ENCODE results near the gene WDR62.

WDR62 gene

DNA sequence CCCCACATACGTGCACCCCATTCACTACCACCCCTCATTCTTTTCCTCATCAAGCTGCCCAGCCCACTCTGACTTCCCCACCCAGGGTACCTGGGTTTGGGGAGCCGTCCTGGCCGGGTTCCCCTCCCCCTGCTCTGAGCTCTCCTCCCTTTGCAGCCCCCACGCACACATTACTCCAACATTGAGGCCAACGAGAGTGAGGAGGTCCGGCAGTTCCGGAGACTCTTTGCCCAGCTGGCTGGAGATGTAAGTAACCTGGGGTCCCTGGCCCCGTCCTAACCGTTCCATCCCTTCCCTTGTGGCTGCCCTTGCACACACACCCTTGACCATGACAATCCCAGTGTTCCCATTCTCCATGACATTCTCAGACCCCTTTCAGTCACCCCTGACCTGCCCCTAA, 87.8 kb downstream of the WDR62 start:
- no peak for DNase-seq

DNA sequence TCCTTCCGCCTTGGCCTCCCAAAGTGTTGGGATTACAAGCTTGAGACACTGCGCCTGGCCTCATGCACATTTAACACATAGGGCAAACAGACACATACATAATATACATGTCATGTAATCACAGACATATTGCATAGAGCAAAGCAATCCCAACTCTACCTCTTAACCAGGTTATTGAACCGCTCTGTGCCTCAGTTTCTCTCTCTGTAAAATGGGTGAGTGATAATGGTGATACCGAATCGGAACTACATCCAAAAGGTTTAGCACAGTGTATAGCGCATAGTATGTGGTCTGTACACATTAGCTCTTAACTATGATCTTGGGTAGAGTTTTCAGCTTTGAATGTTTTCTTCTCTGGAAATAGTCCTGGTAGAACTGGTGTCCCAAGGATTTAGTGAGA, 89.9 kb downstream of the WDR62 start:
- no peak for DNase-seq

DNA sequence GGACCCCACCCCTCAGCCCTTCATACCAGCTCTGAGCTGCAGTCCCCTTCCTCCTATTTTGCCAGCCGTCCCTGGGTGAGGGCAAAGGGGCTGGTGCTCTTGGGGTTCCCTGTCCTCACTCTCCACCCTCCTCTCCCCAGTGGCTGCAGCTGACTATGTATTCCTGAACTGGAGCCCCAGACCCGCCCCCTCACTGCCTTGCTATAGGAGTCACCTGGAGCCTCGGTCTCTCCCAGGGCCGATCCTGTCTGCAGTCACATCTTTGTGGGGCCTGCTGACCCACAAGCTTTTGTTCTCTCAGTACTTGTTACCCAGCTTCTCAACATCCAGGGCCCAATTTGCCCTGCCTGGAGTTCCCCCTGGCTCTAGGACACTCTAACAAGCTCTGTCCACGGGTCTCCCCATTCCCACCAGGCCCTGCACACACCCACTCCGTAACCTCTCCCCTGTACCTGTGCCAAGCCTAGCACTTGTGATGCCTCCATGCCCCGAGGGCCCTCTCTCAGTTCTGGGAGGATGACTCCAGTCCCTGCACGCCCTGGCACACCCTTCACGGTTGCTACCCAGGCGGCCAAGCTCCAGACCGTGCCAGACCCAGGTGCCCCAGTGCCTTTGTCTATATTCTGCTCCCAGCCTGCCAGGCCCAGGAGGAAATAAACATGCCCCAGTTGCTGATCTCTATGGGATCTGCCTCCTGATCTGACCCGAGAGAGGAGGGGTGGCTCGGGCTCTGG, 95.1 kb downstream of the WDR62 start:
- no peak for DNase-seq

DNA sequence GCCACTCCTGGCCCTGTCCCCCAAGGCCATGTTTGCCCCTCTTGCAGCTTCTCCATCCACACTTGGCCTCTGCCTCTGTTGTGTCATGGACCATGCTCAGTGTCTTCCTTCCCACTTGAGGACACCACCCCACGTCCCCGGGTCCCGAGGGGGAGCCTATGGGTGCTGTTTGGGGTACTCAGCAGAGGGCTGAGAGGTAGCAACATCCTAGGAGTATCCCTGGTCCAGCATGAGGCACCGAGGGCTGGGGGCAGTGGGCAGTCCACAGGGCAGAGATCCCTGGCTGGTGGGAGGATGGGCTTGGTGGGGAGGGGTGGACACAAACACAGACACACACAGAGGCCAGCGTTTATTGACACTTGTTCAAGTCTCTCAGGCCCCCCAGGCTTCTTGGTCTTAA, 95.9 kb downstream of the WDR62 start:
- DNase-seq: no peak

DNA sequence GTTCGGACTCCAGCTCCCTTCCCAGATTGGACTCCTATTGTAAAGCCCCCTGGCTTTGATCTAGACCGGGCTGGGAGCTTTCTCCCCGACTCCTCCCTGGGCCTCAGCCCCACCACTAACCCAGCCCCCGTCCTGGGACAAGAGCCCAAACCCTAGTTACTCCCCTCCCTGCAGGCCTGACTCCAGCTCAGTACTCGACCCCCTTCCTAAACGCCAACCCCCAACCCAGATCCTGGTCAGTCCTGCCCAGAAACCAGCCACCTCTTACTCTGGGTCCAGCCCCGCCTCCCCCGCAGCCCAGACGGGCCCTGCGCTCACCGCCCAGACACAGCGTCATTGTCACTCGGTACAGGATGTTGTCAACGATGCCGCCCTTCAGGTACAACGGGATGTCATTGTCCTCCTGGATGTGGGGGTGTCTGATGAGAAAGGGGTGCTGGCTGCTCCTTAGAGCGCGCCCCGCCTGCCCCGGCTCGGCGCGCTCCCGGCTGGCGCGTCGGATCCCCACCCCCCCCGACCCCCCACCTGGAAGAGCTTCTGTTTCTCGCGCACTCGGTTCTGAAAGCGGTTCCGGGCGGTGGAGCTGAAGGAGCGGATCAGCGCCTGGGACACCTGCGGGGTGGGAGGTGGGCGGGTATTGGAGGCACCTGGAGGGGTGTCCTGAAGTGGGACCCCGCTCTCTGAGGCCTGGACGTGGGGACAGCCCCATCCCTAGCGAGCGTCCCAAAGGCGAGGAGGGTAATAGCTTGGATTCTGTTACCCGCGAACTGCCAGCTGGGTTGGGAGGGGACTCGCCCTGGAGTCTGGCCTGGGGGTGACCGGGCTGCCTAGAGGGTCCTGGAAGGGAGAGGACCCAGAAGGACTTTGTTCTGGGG, 96.7 kb downstream of the WDR62 start:
- no peak for DNase-seq

DNA sequence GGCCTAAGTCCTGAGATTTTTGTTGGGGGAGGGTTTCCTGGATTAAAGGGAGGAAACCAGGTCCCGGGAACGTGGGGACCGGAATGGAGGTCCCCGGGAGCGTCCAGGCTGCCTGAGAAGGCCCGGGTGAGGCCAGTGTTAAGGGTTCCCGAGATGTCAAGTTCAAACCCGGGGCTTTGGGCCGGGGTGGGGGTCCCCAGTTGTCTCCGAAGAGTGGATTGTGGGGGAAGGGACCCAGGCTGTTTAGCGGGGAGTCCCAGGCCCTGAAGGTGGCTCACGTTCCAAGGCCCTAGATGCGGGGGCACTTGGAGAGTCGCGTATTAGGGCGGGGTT, 97.3 kb downstream of the WDR62 start:
- no peak for DNase-seq

DNA sequence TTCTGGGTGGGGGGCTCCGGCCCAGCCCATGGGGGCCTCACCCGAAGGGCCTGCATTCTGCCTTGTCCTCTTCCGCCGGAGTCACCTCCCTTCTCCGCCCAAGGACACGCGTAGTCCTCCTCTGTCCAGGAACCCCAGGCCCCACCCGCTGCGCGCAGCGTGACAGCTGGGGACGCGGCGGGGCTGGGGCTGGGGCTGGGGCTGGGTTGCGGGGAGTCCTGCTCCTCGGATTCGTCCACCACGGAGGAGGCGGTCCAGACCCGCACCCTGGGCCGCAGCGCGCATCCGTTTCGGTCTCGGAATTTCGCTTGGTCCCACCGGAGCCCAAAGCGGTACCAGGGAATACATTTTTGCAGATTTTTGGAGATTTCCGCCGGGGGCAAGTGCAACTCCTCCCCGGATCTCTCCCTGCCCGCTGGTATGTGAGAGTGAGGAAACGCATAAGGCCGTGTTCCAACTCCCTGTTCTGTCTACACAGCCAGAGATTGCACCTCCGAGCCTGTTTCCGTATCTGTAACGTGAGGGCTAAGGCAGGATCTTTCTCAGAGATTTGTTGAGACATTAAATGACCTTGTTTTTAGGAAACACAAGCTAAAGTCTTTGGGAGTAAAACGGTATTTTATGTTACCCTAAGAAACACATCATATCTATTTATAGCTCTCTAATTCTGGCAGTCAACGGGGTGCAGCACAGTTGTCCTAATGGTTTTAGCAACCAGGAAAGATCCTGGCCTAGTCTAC, 97.8 kb downstream of the WDR62 start, which contains the start of gene COX7A1:
COX7A1 (minus strand) TSS at position 96 of the 740 bp plus-strand sequence; CDS start at position 56, 40 bp downstream.
- DNase-seq: no peak

DNA sequence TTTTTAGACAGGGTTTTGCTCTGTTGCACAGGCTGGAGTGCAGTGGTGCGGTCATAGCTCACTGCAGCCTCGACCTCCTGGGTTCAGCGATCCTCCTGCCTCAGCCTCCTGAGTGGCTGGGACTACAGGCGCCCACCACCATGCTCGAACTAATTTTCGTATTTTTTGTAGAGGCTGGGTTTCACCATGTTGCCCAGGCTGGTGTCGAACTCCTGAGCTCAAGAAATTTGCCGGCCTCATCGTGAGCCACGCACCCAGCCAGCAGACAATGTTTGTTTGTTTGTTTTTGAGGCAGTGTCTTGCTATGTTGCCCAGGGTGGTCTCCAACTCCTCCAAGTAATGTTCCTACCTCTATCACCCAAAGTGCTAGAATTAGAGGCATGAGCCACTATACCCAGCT, 98.4 kb downstream of the WDR62 start:
- no peak for DNase-seq

All from NCI-H1930 (cell line).